CD4-positive, alpha-beta T cell treated with Interleukin-1 beta for 1 hour (primary cell): ENCODE measurements around the gene SLFN12L.

Experiments
- DNase-seq, 2 donors: peaks; one replicate each; pipeline ENCODE4 v3.0.0-alpha.2; 2020 to 2022

Gene SLFN12L

DNA sequence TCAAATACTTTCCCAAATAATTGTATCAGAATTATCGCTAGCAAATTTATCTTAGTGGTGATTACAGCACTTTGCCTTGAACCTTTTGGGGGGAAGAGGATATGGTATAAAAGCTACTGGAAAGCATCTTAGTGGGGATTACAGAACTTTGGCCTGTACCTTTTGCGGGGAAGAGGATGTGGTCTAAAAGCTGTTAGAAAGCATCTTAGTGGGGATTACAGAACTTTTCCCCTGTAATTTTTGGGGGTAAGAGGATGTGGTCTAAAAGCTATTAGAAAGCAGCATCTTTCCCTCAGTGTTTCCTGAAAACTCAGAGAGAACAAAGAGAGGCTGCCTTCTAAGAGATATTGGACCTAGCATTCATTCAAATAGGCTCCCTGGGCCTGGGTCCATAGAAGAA is 109.2 kb downstream of the SLFN12L start:
- DNase-seq, result no peak

DNA sequence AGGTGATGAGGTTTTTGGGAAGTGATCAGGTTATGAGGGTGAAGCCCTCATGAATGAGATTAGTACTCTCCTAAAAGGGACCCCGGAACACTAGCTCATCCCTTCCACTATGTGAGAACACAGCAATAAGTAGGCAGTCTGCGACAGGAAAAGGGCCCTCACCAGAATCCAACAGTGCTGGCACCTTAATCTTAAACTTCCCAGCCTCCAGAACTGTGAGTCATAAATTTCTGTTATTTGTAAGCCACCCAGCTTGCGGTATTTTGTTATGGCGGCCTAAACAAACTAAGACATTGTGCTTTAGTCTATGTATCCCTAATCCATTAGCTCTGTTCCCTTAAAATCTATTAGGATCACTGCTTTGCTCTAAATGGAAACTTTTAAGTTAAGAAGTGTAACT is 113.7 kb downstream of the SLFN12L start:
- no peak for DNase-seq
